Measurements from ENCODE around the gene MAG.

Gene MAG

GRCh38 chr19:35297515-35297848 lies 5.5 kb downstream of the MAG start:
- DNase-seq (ENCODE audit: low read depth, low spot score) = no peak

GRCh38 chr19:35297922-35298321 lies 6.0 kb downstream of the MAG start:
- DNase-seq (ENCODE audit: low read depth, low spot score) = no peak

GRCh38 chr19:35298561-35298972 lies 6.6 kb downstream of the MAG start:
- DNase-seq (ENCODE audit: low read depth, low spot score) = no peak

GRCh38 chr19:35299523-35300338 lies 7.8 kb downstream of the MAG start:
- no peak for DNase-seq (ENCODE audit: low read depth, low spot score)

- DNase-seq (ENCODE audit: low read depth, low spot score) = no peak
Measured at GRCh38 chr19:35300339-35300649, 8.3 kb downstream of the MAG start.

GRCh38 chr19:35301961-35302360 lies 10.0 kb downstream of the MAG start:
- no peak for DNase-seq (ENCODE audit: low read depth, low spot score)

- DNase-seq (ENCODE audit: low read depth, low spot score) = no peak
Measured at GRCh38 chr19:35302446-35302845, 10.5 kb downstream of the MAG start.

GRCh38 chr19:35303357-35303915 lies 11.5 kb downstream of the MAG start:
- no peak for DNase-seq (ENCODE audit: low read depth, low spot score)

GRCh38 chr19:35304036-35304435 lies 12.1 kb downstream of the MAG start:
- DNase-seq (ENCODE audit: low read depth, low spot score) = no peak

GRCh38 chr19:35305181-35305580 lies 13.2 kb downstream of the MAG start:
- no peak for DNase-seq (ENCODE audit: low read depth, low spot score)

GRCh38 chr19:35306473-35307246 lies 14.7 kb downstream of the MAG start:
- peak; percentile 78 for DNase-seq (ENCODE audit: low read depth, low spot score)

- DNase-seq (ENCODE audit: low read depth, low spot score) = no peak
Measured at GRCh38 chr19:35307931-35308330, 16.0 kb downstream of the MAG start.

- no peak for DNase-seq (ENCODE audit: low read depth, low spot score)
Measured at GRCh38 chr19:35308910-35309309, 16.9 kb downstream of the MAG start.

- peak; percentile 93 for DNase-seq (ENCODE audit: low read depth, low spot score)
Measured at GRCh38 chr19:35309481-35310279, 17.7 kb downstream of the MAG start.

- no peak for DNase-seq (ENCODE audit: low read depth, low spot score)
Measured at GRCh38 chr19:35310331-35310730, 18.4 kb downstream of the MAG start.

GRCh38 chr19:35310811-35311465 lies 19.0 kb downstream of the MAG start:
- DNase-seq (ENCODE audit: low read depth, low spot score) = peak; percentile 43

GRCh38 chr19:35311901-35312665 lies 20.1 kb downstream of the MAG start:
- no peak for DNase-seq (ENCODE audit: low read depth, low spot score)

GRCh38 chr19:35313587-35313986 lies 21.6 kb downstream of the MAG start:
- no peak for DNase-seq (ENCODE audit: low read depth, low spot score)

- DNase-seq (ENCODE audit: low read depth, low spot score) = no peak
Measured at GRCh38 chr19:35314031-35314430, 22.1 kb downstream of the MAG start.

GRCh38 chr19:35314858-35315470 lies 23.0 kb downstream of the MAG start:
- no peak for DNase-seq (ENCODE audit: low read depth, low spot score)

Data from ELF-1 (cell line).